A549 treated with AZD2906 at 1 μM for 4 hours (cell line): Measurements from ENCODE around the gene SUPT20H. TPM values are rescaled to one million over a fixed set of nuclear protein-coding genes. Genes with fewer than 3 reads are reported as not detected.

Source experiments
- total RNA-seq: library from RNA; stranded (reverse); fragments of 200-300 nt; extraction: Qiagen RNA extraction; gene quantifications from 5 replicates; pipeline ENCODE4 v1.2.3, GENCODE V29; 2022

Gene SUPT20H
- total RNA-seq: 19.1 to 26.3 TPM (median 20.5 TPM) in 5 replicates

GRCh38 chr13:37058910-37059847, at the start of gene SUPT20H:
TSS of gene SUPT20H (minus strand) at chr13:37059688. CDS start at chr13:37051490, 8,198 bp downstream.

GRCh38 chr13:37105251-37105714, 45.8 kb upstream of the SUPT20H start, which contains the start of gene CSNK1A1L:
TSS of gene CSNK1A1L (minus strand) at chr13:37105664. CDS start at chr13:37105256, 408 bp downstream.

GRCh38 chr13:36999054-36999714, 60.3 kb downstream of the SUPT20H start, which contains the start of gene ALG5:
TSS of gene ALG5 (minus strand) at chr13:36999340. CDS start at chr13:36999300, 40 bp downstream.

Other genes starting within 250 kb of the SUPT20H start
- 0.62 to 0.96 TPM (median 0.74 TPM) in 5 replicates for gene RFXAP, start 240.5 kb downstream of the SUPT20H start, total RNA-seq
- gene SMAD9, start 139.4 kb downstream of the SUPT20H start, total RNA-seq: 0.08 to 0.19 TPM (median 0.14 TPM) in 5 replicates
- gene ALG5, start 60.3 kb downstream of the SUPT20H start, total RNA-seq: 34.0 to 40.4 TPM (median 35.9 TPM) in 5 replicates
- gene EXOSC8, start 58.9 kb downstream of the SUPT20H start, total RNA-seq: 25.5 to 42.5 TPM (median 29.7 TPM) in 5 replicates
- not detected in 5 replicates for gene CSNK1A1L, start 46.0 kb upstream of the SUPT20H start, total RNA-seq